Psoas muscle (tissue), 8 donors: ENCODE results near the gene KLK6. TPM values are rescaled to one million over a fixed set of nuclear protein-coding genes. Genes with fewer than 3 reads are reported as not detected.

ENCODE experiments used
- ATAC-seq, 4 donors: fragments of 200-7000 bp; cut with Tn5 transposase; one replicate each; pipeline ENCODE4 v1.9.1; 2020; ENCODE audit warnings: moderate library complexity in 3 of 4, mild to moderate bottlenecking in 2 of 4
- DNase-seq, 2 donors: peaks; one replicate each; pipeline ENCODE4 v3.0.0-alpha.2; 2020
- H3K27ac ChIP-seq: fragments of 200-600 bp; one replicate; pipeline ENCODE4 v1.8.0; 2022
- H3K27me3 ChIP-seq, 3 donors: fragments of 200-600 bp in 1 of 3; one replicate each; pipeline versions ENCODE4 v1.6.1 to v1.8.0; 2013 to 2022; ENCODE audit warnings: low read length in 2 of 3, mild to moderate bottlenecking in 2 of 3, moderate library complexity in 1 of 3; ENCODE audit not compliant: insufficient read depth in 3 of 3
- H3K36me3 ChIP-seq, 2 donors: fragments of 200-600 bp in 1 of 2; one replicate each; pipeline versions ENCODE4 v1.6.1 to v1.8.0; 2013 to 2022; ENCODE audit warnings: low read depth in 1 of 2, mild to moderate bottlenecking in 1 of 2, moderate library complexity in 1 of 2; ENCODE audit not compliant: insufficient read depth in 1 of 2
- H3K4me1 ChIP-seq: fragments of 200-600 bp; one replicate; pipeline ENCODE4 v1.8.0; 2022
- H3K4me3 ChIP-seq: fragments of 200-600 bp; one replicate; pipeline ENCODE4 v1.8.0; 2022; ENCODE audit warnings: mild to moderate bottlenecking
- H3K9me3 ChIP-seq: fragments of 200-600 bp; one replicate; pipeline ENCODE4 v1.8.0; 2022
- WGBS, 3 donors: extraction: QIAGEN DNeasy Blood & Tissue Kit; methylation state at CpG; one replicate each; pipeline versions ENCODE4 v1.1.6 to v1.1.7; 2013; 5-methylcytosine and 5-hydroxymethylcytosine counted together
- intact Hi-C, 2 donors: fragments of 100-400 bp; cut with DNase I; formaldehyde crosslinking; loops; one replicate each; pipeline versions ENCODE4 v1.11.0 to v1.14.2; 2022
- polyA plus RNA-seq, 3 donors: library from polyadenylated mRNA; stranded (reverse); fragments of 200-250 nt; gene quantifications; one replicate each; pipeline ENCODE4 v1.2.3, GENCODE V29; 2013
- total RNA-seq, 4 donors: library from RNA; stranded (reverse); fragmentation: NEBNext Ultra II Directional in 2 of 4; extraction: Animal tissue kit (Norgen Biotek cat#: 25700) in 2 of 4; gene quantifications; one replicate each; pipeline versions ENCODE4 v1.2.1 to v1.2.4, GENCODE V29; 2021 to 2023
- TF ChIP-seq, protein P1 (sequence below): fragments of 200-600 bp; IDR thresholded peaks from one replicate; pipeline ENCODE4 v1.8.0; 2022; ENCODE audit warnings: antibody characterized with exemption
- donor health status: healthy with polysubstance abuse.
- donor health status: DM: no; HTN: no; CAD: no; lungs with moderate emphysema.
- donor health status: Bipolar disorder and iron deficiency.
- donor health status: healthy.
- donor health status: DM: yes; HTN: yes; CAD: no.
- donor health status: DM: no; HTN: no; CAD: no.
- donor health status: DM: no; HTN: no; CAD: no.
- donor health status: DM: yes; HTN: yes; CAD: no.

Gene KLK6
- total and polyA plus RNA-seq, 7 donors: 0.04 TPM; not detected in 6

DNA sequence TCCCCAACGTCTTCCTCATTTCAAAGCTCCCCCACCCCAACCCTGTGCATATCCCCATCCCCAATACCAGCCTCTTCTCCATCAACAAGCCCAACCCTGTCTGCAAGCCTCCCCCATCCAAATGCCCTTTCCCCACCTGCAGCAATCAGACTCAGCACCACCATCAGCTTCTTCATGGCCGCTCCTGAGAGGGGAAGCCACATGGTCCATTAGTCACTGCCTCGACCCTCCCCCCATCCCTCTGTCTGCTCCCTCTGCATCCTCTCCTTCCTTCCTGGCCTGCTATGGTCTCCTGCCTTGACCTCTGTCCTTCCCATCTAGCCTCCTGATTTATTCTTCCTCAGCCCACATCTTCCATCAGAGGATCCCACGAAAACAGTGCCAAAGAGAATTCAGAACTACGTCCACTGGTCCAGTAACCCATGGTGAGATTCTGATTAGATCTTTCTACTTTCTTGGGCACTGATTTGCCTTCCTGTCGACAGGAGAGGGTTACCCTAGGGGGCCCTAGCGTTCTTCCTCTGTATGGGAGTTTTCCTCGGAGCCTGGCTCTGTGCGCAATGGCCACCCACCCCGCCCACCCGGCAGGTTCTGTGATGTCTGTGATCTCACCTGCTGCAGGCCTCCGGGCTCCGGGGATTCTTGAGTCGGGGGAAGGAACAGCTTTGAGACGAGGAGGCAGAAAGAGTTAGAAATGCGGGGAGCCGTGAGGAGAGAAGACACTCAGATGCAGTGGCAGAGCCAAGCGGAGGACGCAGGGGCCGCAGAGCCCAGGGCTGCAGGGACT lies 1.3 kb downstream of the KLK6 start:
- TF ChIP-seq, protein P1, sequence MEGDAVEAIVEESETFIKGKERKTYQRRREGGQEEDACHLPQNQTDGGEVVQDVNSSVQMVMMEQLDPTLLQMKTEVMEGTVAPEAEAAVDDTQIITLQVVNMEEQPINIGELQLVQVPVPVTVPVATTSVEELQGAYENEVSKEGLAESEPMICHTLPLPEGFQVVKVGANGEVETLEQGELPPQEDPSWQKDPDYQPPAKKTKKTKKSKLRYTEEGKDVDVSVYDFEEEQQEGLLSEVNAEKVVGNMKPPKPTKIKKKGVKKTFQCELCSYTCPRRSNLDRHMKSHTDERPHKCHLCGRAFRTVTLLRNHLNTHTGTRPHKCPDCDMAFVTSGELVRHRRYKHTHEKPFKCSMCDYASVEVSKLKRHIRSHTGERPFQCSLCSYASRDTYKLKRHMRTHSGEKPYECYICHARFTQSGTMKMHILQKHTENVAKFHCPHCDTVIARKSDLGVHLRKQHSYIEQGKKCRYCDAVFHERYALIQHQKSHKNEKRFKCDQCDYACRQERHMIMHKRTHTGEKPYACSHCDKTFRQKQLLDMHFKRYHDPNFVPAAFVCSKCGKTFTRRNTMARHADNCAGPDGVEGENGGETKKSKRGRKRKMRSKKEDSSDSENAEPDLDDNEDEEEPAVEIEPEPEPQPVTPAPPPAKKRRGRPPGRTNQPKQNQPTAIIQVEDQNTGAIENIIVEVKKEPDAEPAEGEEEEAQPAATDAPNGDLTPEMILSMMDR: no peak
- H3K4me1 ChIP-seq: no peaks in the 10 kb centered on the region
- H3K27ac ChIP-seq: no peak overlapping the region
- DNase-seq (no peak), ATAC-seq (no peak)
- intact Hi-C loops: no loop called here
- no peak overlapping the region for H3K4me3 ChIP-seq
- WGBS, 3 donors: 18 to 36% (median 29%) methylated on average over 20 of the region's 20 CpGs
- H3K27me3 ChIP-seq: peaks cover 0 to 7% (median 0%) of the 10 kb centered on the region in 3 donors
- no peaks in the 10 kb centered on the region for H3K9me3 ChIP-seq
- no peaks in the 10 kb centered on the region for H3K36me3 ChIP-seq

DNA sequence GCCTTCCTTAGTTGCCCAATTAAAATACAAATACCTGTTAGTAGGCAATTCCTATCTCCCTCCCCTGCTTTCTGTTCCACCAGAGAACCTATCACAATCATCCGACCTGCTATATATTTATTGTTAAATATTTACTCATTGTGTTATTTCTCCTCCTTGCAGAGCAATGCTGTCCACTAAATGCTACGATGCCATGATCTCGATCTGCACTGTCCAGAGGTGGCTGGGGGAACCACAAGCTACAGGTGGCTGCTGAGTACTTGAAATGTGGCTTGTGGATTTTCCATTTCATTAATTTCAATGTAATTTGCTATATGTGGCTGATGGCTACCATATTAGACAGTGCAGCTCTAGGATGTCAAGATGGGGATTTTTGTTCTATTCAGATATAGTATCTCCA lies 5.1 kb downstream of the KLK6 start:
- Histone ChIP-seq H3K36me3 (no peaks in the 10 kb centered on the region), H3K4me1 (no peaks in the 10 kb centered on the region), H3K9me3 (no peaks in the 10 kb centered on the region), H3K4me3 (no peak overlapping the region), H3K27me3 (peaks cover 0 to 5% (median 0%) of the 10 kb centered on the region in 3 donors), H3K27ac (no peak overlapping the region)
- no peak for ATAC-seq
- TF ChIP-seq, protein P1: no peak
- 77 to 86% (median 82%) methylated on average over 3 of the region's 3 CpGs for WGBS, 3 donors
- intact Hi-C loops: no loop called here
- no peak for DNase-seq

DNA sequence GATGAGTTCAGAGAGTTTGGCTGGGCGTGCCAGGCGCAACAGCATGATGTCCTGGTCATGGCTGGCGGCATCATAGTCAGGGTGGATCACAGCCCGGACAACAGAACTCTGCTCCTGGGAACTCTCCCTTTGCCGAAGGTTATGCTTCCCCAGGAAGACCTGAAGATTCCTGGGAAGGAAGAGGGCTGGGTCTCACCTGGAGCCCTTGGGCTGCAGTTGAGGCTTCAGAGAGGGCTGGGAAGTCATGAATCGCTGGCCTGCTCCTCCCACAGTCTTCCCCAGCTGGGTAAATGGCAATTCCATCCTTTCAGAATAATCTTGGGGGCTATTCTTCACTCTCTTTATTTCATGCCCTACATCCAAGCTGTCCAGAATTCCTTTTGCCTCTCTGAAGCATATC lies 6.0 kb downstream of the KLK6 start:
- ATAC-seq (no peak), DNase-seq (no peak)
- Histone ChIP-seq H3K36me3 (no peaks in the 10 kb centered on the region), H3K9me3 (no peaks in the 10 kb centered on the region), H3K27me3 (no peaks in the 10 kb centered on the region), H3K27ac (no peak overlapping the region), H3K4me3 (no peak overlapping the region), H3K4me1 (no peaks in the 10 kb centered on the region)
- intact Hi-C loops: no loop called here
- TF ChIP-seq, protein P1: no peak
- 76 to 82% (median 82%) methylated on average over 6 of the region's 6 CpGs for WGBS, 3 donors

GRCh38 chr19:50962245-50962644 lies 7.1 kb downstream of the KLK6 start:
- ATAC-seq (no peak), DNase-seq (no peak)
- H3K4me3 ChIP-seq: no peak overlapping the region
- no peaks in the 10 kb centered on the region for H3K4me1 ChIP-seq
- 90 to 95% (median 93%) methylated on average over 1 of the region's 1 CpG for WGBS, 3 donors
- TF ChIP-seq, protein P1: no peak
- no peaks in the 10 kb centered on the region for H3K36me3 ChIP-seq
- no peaks in the 10 kb centered on the region for H3K9me3 ChIP-seq
- no peak overlapping the region for H3K27ac ChIP-seq
- H3K27me3 ChIP-seq: no peaks in the 10 kb centered on the region
- intact Hi-C loops: no loop called here
